ENCODE measurements around the gene FNDC3B.

The FNDC3B gene

DNA sequence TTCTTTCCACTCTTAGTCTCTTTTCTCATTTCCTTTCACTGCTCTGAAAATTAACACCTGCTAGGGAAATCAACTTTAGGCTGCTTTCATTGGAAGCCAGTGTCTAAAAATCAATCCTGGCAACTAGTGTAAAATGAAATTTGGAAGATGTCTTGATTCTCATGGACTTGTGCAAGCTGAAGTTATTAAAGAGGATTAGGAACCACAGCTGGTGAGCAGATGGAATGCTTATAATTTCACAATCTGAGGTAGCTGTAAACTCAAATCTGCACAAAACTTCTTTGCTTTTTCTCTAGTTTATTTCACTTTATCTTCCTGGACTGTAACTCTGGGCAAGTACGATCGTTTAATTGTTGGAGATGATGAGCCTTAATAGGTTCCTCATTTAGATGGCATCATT is 233.3 kb downstream of the FNDC3B start:
- DNase-seq: no peak

DNA sequence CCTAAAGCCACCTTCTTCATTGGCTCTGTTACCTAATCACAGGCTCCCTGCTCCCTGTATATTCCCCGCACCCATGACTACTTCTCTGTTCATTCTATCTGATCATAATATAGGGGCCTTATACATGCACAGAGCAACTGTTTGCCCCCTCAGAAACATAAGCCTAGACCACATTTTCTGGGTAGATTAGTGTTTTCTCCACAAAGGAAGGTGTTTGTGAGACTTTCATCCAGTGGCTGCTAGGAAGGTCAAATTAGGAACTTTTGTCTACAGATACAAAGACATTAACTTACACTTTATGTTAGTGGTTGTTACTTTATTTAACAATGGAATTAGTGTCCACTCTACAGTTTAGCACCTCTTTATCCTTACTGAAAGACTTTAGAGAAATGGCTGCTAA is 234.0 kb downstream of the FNDC3B start:
- no peak for DNase-seq

DNA sequence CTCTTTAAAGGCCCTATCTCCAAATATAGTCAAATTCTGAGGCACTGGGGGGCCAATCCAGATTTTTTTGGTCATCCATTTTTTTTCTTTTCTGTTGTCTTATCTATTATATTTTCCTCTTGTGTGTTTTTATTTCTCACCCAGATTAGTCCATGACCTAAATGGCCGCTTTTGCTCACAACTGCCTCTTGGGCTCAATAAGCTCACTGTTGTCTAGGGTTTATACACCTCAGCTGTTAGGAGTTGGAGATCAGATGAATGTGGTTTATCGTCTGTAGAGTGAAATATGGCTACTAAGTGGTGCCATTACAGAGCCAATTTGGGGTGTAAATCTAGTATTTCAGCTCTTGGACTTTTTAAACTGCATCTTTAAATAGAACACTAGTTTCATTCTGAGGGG is 235.5 kb downstream of the FNDC3B start:
- DNase-seq: no peak

DNA sequence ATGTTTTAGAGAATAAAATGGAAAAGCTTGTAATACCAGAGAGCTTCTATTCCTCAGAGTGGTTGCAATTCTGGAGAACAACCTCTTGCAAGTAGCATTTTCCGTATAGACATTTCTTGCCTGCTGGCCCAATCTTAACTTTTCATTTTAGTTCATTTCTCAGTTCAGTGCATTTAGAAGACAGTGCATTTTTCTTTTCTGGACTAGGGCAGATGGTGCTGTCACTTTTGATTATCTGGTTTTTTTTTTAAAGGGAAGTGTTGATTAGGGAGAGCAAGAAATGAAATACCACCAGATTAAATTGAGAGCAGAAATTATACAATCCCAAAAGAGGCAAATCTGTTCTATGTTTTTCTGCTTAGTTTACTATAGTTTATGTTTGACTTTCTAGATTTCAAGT is 236.2 kb downstream of the FNDC3B start:
- DNase-seq: no peak

DNA sequence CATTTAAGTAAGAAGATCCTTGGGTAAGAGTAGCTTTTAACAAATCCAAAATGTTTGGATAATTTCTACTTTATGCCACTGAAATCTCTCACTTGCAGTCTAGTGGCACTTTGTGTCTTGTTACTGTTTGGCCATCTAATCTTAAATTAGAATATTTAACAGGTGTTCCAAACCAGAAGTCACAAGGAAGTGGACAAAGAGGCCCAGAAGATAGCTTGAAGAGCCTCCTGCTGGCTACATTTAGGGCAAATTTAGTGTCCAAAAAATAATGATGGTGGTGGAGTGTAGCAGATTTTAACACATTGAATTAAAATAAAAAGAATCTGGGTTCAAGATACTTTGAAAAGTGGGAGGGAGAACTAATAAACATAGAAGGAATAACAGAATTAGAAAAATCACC is 236.7 kb downstream of the FNDC3B start:
- no peak for DNase-seq

DNA sequence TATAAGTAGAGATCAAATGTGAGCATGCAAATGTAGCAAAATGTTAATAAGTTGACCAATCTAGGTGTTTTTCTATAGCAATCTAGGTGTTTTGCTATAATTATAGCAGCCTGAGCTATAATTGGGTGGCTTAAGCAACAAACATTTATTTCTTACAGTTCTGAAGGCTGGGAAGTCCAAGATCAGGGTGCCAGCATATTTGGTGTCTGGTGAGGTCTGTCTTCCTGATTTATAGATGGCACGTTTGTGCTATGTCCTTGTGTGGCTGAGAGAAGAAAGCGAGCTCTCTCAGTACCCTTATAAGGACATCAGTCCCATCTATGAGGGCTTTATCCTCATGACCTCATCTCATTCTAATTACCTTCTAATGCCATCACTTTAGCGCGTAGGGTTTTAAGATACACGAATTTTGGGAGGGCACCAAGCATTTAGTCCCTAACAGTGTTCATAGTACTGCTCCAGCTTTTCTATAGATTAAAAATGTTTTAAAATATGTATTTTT is 237.8 kb downstream of the FNDC3B start:
- DNase-seq: no peak

DNA sequence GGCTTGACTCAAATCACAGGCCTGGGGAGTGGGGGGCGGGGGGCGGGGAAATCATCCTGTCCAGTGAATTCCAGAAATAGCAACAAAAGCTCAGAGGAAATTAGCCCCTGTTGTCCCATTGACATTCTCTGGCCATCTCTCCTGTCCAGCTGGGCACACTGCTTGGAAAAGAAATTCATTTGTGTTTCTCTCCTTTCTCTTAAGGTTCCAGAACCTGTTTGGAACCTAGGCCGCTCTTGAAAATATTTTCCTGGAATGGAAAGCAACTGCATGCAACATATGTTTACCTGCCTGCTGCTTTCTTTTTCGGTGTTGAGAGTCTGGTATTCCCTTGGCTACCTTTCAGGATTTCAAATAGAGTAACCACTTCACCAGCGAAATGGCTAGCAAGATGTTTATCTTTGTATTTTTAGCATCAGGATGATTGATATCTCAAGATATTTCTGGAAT is 239.8 kb downstream of the FNDC3B start:
- DNase-seq: no peak

DNA sequence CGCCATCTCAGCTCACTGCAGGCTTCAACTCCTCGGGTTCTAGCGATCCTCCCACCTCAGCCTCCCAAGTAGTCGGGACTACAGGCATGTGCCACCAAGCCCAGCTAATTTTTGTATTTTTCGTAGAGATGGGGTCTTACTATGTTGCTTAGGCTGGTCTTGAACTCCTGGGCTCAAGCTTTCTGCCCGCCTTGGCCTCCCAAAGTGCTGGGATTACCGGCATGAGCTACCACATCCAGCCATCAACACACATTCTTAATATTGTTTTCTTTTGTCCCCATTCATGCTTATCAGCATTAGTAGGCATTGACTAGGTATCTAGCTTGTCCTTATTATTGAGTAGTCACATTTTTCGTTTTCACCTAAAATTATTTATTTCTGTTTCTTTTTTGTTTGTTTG is 240.6 kb downstream of the FNDC3B start:
- DNase-seq: no peak

DNA sequence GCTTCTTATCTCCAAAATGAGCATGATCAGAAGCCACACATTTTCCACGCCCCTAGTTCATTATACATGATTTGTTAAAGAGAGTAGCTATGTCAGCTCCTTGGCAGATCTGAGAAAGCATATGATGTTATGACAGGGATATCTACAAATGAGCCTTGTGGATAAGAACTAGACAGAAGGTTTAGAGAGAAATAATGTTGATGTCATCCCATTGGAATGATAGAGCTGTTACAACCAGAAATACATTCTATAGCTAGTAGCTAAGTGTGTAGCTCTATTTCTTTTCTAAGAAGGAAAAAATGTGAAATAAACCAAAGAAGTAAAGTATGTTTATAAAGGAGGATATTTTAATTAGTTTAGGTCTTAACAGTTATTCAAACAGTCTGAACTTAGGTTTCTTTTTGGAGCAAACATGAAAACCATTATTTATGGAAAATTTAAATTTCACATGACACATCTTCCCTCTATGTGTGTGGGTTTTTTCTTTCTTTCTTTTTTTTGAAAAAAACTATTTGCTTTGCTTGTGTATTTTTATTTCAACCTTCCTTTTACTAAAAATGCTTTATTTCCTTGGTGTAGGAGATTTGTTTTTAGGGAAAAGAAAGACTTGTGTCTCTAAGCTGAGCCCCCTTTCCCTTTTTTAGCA is 241.2 kb downstream of the FNDC3B start:
- DNase-seq: no peak

DNA sequence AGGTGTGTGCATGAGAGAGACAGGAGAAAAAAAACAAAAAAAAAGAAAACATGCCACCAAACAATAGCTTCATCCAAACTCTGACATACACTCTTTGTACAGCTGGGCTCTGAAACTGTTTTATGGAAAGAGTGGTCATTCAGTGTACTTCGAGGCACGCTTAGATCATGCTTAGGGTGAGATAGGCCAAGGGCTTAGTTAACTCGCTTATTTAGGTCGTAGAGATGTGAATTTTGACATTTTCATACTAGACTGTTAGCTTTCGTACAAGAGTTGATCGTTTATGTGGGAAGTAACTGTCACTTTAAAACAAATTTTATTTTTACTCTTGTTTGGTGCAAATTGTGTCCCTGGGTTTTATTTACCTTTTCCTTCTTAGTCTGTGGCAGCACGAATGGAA is 242.5 kb downstream of the FNDC3B start:
- DNase-seq: no peak

DNA sequence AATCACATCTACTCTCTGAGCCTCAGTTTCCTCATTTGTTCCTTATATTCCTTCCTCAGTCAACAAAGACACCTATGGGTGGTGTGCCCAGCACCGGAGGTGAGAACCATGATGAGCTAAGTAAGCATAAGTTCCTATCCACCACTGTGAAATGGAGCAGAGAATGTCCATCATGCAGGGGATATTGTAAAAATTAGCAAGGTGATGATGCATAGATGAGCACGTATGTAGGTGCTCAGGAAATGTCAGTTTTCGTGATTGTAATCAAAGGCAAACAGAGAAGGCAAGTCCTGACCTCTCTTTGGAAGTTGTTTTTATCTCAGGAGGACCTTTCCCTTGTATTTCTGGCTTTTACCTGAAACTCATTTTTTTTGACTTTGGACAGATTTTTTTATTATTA is 243.5 kb downstream of the FNDC3B start:
- no peak for DNase-seq

DNA sequence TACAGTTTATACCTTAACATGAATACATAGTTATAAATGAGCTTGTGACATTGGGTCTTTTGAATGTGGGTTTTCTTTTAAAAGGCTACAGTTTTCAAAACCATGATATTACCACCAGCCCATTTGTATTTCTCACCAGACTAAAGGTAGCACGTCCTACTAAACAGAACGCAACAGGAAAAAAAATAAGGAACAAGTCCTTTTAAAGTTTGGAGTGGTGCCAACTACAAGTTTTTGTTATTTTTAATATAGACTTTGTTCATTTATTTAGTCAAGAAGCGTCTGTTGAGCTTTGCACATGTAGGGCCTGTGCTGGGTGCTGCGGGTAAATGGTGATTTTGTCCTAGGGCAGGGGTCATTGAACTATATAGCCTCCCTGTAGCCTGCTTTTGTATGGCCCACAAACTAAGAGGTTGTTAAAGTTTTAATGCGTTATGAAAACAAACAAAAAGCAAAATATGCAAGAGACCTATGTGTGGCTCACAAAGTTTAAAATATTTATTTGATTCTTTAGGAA is 244.5 kb downstream of the FNDC3B start:
- no peak for DNase-seq

DNA sequence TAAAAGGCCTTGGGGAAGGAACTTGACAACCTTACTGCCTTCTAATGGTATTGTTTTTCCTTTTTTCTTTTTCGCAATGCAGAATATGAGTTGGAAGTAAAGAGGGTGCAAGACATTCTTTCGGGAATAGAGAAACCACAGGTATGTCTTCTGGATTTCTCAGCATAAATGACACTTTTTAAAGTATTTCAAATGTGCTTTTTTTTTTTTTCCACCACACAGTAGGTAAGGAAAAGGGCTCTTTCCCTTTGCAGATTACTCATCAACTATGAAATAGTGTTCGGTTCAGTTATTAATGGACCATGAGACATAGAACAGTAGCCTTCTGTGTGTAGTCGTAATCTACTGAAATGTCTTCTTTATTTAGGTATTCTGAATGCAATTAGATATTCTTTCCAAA is 246.5 kb downstream of the FNDC3B start:
- no peak for DNase-seq

DNA sequence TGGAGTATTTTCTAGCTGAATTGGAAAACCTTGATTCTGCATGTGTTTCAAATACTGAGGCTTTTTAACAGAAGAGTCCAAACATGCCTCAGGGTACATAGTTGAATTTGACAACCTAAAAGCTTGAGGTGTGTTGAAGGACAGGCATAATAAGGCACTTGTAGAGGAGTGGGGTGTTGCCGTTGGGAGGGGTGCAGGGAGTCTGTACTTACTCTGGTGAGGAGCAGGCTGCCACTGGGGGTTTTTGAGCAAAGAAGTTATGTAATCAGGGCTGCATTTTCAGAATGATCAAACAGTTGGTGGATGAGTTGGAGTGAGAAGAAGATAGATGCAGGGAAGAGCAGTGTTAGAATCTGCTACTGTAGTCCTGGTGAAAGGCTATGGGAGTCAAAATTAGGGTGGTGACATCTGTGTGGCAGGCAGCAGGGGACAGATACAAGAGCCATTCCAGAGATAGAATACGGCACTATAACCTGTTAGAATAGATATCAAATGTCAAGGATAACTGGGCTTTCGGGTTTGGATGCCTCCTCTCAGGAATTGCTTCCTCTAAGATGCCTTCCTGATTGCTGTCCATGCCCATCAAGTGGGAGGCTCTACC is 247.3 kb downstream of the FNDC3B start:
- no peak for DNase-seq

DNA sequence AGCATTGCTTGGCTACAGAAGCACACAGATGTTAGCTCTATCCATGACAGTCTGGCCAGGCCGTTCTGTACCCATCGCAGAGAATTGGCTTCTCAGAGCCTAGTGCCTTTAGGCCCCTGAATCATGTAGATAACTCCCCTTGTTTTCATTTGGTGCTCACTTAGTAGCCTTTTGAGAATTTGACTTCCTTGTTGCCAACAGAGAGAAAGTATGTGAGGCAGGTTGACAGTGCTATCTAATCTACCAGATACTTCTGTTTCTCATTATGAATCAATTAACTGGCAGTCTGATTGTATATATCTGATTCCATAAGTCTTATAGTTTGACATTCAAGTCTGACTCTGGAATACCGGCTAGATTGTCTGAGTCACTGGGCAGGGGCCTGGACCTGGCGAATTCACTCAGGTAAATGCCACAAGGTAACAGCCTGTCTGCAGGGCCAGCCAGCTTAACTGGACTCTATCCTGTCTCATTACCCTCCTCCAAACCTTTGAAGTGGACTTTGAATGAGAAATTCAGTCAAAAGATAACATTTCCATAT is 248.6 kb downstream of the FNDC3B start:
- DNase-seq: no peak

DNA sequence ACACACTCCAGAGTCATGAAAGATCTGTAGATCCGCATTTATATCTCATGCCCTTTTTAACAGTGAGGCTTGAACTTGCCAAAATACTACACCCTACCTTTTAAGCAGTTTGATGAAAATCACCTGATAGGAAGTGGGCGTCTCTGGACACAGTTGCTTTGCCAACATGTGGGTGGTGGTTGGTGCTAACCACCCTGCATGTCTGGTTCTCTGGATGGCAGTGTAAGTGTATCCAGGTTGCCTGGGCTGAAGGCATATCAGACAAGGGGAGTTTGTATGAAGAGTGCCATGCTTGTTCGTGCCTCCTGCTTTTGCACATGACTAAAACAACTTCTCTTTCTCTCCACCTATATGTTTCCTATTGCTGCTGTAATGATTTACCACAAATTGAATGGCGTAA is 249.3 kb downstream of the FNDC3B start:
- no peak for DNase-seq

DNA sequence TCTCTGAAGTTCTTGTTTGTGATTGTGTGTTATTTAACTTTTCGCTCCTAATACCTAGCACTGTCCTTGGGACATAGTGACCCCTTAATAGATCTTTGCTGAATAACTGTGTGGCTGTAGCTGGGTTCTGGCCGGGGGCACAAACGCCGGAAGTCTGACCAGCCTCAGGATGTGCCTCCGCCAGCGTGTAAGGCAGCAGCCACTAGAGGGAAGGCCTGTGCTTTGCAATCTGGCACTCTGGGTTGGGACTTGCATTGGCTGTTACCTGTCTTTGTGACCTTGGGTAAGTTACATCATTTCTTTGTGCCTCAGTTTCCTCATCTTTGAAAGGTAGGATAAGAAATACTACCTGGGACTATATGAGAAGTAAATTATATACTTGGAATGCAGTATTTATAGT is 250.2 kb downstream of the FNDC3B start:
- DNase-seq: no peak

DNA sequence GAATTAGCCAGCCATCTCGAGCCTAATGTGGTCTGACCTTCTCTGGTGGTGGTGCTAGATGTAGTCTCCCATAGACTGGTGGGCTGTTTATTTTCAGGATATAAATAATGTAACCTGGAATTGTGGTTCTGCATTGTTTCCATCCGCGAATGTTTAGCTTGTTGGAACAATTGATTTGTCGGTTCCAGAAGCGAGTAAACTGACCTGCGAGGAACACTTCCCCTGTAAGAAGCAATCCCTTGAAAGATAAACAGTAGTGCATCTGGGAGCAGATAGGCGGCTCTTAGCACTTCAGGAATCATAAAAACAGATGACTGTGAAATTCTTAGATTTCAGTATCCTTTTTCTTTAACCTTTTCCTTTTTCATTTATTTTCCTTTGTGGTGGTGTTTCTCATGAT is 251.1 kb downstream of the FNDC3B start:
- no peak for DNase-seq

DNA sequence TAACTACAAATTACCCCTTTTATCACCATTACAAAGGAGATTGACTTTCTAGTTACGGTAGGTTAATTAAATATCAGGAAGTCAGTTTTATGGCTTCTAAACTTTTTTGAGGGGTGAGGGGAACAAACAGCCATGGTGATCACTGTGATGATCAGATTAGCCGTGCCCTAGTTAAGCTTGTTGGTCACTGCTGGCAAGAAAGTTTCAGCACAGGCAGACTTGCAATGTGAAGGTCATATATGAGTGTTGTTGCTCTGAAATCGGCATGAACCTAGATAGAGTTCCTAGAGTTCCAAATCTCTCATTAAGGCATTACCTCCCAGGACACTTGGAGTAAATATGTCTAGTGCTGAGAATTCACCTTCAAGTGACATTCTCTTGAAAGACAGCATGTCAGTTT is 252.3 kb downstream of the FNDC3B start:
- no peak for DNase-seq

DNA sequence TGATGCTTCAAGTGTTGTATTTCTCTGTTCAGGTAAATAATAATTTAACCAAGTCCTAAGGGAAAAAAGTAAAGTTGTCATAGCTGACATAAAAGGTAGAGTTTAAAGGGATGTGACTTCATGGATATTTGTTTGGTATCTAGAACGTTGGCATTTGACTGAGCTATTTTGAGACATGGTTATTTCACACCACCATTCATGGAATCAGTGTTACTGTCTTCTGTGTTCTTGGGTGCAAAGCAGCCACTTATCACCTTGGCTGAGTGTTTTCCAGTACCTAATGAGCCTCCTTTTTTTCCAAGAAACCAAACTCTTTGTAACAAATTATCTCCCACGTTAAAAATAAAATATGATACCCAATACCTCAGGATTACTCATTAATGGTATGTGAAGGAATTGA is 253.0 kb downstream of the FNDC3B start:
- DNase-seq: no peak

DNA sequence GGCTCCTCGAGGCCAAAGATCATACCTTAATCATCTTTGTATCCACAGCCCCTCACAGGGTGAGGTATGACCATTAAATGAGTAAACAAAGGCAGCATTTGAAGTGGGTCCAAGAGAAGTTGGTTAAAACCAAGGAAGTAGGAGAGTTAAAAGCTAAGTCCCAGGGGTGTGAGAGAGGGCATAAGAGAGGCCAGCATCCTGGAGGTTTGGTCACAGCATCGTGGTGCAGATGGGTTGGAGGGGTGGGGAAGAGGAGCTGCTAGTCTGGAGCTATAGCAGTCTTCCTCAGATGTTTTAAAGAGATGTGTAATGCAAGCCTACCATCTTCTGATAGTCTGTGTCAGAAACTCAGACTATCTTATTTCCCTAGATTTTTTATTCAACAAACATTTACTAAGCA is 253.7 kb downstream of the FNDC3B start:
- no peak for DNase-seq

DNA sequence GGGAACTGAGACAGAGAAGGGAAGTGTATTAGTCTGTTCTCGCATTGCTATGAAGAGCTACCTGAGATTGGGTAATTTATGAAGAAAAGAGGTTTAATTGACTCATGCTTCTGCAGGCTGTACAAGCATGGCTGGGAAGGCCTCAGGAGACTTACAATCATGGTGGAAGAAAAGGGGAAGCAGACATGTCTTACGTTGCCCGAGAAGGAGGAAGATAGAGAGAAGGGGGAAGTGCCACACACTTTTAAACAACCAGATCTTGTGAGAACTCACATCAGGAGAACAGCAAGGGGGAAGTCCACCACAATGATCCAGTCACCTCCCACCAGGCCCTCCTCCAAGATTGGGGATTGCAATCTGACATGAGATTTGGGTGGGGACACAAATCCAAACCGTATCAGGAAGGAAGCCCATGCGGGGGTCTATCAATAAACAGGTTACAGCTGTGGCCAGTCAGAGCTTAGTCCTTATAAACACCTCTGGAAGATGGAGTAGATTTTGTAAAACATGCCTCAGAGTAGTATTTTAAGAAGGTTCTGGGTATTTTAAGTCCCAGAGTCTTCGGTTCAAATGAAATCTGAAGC is 254.9 kb downstream of the FNDC3B start:
- DNase-seq: no peak

DNA sequence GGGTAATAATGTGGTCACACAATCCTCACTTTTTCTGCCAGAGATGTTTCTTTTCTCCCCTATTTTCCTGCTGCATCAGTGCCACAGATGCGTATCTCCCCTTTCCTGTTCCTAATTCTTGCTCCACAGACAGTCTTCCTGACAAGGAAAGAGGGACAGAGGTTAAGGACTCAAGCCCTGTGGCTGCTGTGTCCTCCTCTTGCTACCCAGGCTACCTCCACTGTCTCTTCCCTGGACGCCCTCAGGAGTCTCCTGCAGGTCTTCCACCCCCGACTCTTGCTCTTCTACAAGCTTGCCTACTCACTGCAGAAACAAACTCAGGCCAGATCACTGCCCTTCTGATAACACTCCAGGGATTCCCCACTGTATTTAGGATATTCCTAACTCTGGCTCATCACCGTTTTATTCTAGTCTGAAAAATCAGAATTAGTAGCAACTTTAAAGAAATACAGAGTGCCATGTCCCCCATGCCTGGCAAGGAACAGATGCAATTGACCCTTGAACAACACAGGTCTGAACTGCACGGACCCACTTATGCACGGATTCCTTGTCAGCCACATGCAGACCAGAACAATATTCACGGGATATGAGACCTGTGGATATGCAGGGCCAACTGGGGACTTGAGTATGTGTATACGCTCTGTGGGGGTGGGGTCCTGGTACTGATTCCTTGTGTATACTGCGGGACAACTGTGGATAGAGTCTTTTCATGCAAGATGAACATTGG is 257.0 kb downstream of the FNDC3B start:
- no peak for DNase-seq

DNA sequence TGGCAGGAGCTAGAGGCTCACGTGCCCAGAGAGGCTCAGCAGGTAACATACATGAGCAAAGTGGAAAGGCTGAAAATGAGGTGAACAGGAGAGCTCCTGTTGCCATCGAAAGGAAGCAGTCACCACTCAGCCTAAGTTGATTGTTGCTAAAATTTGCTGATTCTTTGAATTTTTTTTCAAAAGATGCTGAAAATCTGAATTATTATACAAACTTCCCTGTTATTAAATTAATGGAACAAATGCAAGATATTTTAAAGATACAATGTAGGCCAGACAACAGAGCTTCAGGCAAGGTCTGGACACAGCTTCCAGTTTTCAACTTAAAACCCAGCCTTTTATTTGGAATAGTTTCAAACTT is 257.6 kb downstream of the FNDC3B start:
- no peak for DNase-seq
